Stomach (tissue), 9 donors: Measurements from ENCODE around the gene ITGB7. TPM values are rescaled to one million over a fixed set of nuclear protein-coding genes. Genes with fewer than 3 reads are reported as not detected.

Source experiments
- DNase-seq, 2 donors: peaks; one replicate each; pipeline versions ENCODE4 v3.0.0 to v3.0.0-alpha.2; 2013 to 2019
- H3K27ac ChIP-seq, 5 donors: fragments of 200-600 bp in 4 of 5; sonication (generic) in 4 of 5; one replicate each; pipeline ENCODE4 v1.5.1; 2013 to 2019; ENCODE audit warnings: mild to moderate bottlenecking in 1 of 5, moderate library complexity in 1 of 5
- H3K27me3 ChIP-seq, 3 donors: fragments of 200-600 bp; sonication (generic); one replicate each; pipeline ENCODE4 v1.5.1; 2017 to 2019; ENCODE audit warnings: mixed run types in 1 of 3
- H3K36me3 ChIP-seq, 4 donors: fragments of 200-600 bp; sonication (generic); 1 replicate in 3 of 4; 2 replicates in 1 of 4; pipeline ENCODE4 v1.5.1; 2016 to 2019
- H3K4me1 ChIP-seq, 4 donors: fragments of 200-600 bp; sonication (generic); one replicate each; pipeline ENCODE4 v1.5.1; 2016 to 2019
- H3K4me3 ChIP-seq, 4 donors: fragments of 200-600 bp; sonication (generic) in 3 of 4; one replicate each; pipeline ENCODE4 v1.5.1; 2016 to 2019; ENCODE audit warnings: mild to moderate bottlenecking in 1 of 4
- H3K9me3 ChIP-seq, 4 donors: fragments of 200-600 bp; sonication (generic); one replicate each; pipeline ENCODE4 v1.5.1; 2016 to 2019
- EP300 ChIP-seq: sonication (generic); formaldehyde crosslinking; IDR thresholded peaks from one replicate; pipeline ENCODE4 v1.6.1; 2017; ENCODE audit warnings: antibody characterized with exemption
- POLR2A ChIP-seq, 4 donors: fragments of 450-650 bp; IDR thresholded peaks; one replicate each; pipeline ENCODE4 v1.6.1; 2016; ENCODE audit warnings: antibody characterized with exemption in 4 of 4, control low read depth in 2 of 4, mild to moderate bottlenecking in 1 of 4, moderate library complexity in 1 of 4
- POLR2AphosphoS5 ChIP-seq, 3 donors: sonication (generic); formaldehyde crosslinking; IDR thresholded peaks; one replicate each; pipeline ENCODE4 v1.6.1; 2016; ENCODE audit warnings: antibody characterized with exemption in 3 of 3
- WGBS, 5 donors: extraction: QIAGEN DNeasy Blood & Tissue Kit in 3 of 5; methylation state at CpG; one replicate each; pipeline versions ENCODE4 v1.1.5 to v1.1.7; 2013 to 2018; 5-methylcytosine and 5-hydroxymethylcytosine counted together
- intact Hi-C: fragments of 100-400 bp; cut with DNase I; formaldehyde crosslinking; loops from one replicate; pipeline ENCODE4 v1.15.1; 2023; ENCODE audit warnings: low total_unique reads
- polyA plus RNA-seq, 3 donors: library from polyadenylated mRNA; stranded (reverse); fragments of 200-250 nt; gene quantifications; one replicate each; pipeline ENCODE4 v1.2.3, GENCODE V29; 2013
- total RNA-seq, 5 donors: library from RNA; depleted of rRNA; stranded (reverse); fragments of >200 nt; gene quantifications; one replicate each; pipeline versions ENCODE4 v1.1.0 to v1.2.3, GENCODE V29; 2014 to 2016
- TF ChIP-seq, protein P1 (sequence below), 7 experiments: fragments of 450-650 bp in 4 of 7; fragments of 200-600 bp in 3 of 7; sonication (generic) in 3 of 7; IDR thresholded peaks; one replicate each; pipeline ENCODE4 v1.5.1; 2016 to 2019; ENCODE audit warnings: antibody characterized with exemption in 7 of 7, control low read depth in 2 of 7, mild to moderate bottlenecking in 1 of 7
- donor health status: healthy with polysubstance abuse.
- donor health status: Bipolar disorder and iron deficiency.
- donor health status: healthy.

ITGB7 gene
- total and polyA plus RNA-seq, 8 donors = 0.56 to 29.5 (median 4.2) TPM; not detected in 2

DNA sequence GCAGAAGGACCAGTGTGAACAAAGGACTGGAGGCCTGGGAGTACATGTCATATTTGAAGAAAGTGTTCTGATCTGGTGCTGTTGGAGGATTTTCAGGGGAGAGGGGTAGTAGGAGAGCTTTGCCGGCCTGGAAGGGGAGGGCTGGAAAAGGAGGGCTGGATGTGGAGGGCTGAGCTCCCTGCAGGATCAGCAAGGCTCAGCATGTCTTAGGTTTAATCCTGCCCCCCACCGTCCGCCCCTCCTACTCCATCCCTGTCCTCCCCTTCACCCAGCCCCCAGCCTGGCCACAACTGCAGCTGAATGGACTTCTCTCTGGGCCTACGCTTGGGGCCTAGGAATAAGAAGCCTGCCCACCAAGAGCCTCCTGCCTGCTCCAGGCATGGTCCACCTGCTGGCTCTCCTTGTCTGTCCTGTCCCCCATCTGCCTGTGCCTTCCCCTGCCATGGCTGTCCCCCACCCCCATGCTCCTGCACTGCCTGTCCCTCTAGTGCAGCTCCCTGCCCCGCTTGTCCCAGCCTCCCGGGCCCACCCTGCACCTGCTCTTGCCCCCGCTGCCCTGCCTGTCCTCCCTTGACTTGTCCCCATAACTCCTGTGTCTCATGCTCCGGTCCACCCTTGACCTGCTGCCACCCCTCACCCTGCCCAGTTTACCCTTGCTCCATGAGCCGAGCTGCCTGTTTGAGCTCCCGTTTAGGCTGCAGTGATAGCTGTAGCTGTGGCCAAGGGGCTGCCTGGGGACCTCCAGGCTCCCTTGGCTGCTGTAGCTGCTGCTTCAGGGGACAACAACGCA is 34.8 kb upstream of the ITGB7 start:
- H3K9me3 ChIP-seq = no peaks in the 10 kb centered on the region
- H3K27me3 ChIP-seq = peaks cover 0 to 25% (median 0%) of the 10 kb centered on the region in 3 donors
- H3K4me3 ChIP-seq = no peak overlapping the region
- 71 to 78% (median 77%) methylated on average over 11 of the region's 11 CpGs for WGBS, 5 donors
- intact Hi-C loops = no loop called here
- no peaks in the 10 kb centered on the region for H3K36me3 ChIP-seq
- H3K27ac ChIP-seq = no peak overlapping the region
- peak in 1 of 2 donors; percentile 20 for DNase-seq
- H3K4me1 ChIP-seq = no peaks in the 10 kb centered on the region
- TF ChIP-seq, protein P1, sequence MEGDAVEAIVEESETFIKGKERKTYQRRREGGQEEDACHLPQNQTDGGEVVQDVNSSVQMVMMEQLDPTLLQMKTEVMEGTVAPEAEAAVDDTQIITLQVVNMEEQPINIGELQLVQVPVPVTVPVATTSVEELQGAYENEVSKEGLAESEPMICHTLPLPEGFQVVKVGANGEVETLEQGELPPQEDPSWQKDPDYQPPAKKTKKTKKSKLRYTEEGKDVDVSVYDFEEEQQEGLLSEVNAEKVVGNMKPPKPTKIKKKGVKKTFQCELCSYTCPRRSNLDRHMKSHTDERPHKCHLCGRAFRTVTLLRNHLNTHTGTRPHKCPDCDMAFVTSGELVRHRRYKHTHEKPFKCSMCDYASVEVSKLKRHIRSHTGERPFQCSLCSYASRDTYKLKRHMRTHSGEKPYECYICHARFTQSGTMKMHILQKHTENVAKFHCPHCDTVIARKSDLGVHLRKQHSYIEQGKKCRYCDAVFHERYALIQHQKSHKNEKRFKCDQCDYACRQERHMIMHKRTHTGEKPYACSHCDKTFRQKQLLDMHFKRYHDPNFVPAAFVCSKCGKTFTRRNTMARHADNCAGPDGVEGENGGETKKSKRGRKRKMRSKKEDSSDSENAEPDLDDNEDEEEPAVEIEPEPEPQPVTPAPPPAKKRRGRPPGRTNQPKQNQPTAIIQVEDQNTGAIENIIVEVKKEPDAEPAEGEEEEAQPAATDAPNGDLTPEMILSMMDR (IDR thresholded peaks at IDR 0.05) = no peak
- no peak for TF ChIP-seq POLR2A (IDR thresholded peaks at IDR 0.05)
- no peak for TF ChIP-seq POLR2AphosphoS5 (IDR thresholded peaks at IDR 0.05)

DNA sequence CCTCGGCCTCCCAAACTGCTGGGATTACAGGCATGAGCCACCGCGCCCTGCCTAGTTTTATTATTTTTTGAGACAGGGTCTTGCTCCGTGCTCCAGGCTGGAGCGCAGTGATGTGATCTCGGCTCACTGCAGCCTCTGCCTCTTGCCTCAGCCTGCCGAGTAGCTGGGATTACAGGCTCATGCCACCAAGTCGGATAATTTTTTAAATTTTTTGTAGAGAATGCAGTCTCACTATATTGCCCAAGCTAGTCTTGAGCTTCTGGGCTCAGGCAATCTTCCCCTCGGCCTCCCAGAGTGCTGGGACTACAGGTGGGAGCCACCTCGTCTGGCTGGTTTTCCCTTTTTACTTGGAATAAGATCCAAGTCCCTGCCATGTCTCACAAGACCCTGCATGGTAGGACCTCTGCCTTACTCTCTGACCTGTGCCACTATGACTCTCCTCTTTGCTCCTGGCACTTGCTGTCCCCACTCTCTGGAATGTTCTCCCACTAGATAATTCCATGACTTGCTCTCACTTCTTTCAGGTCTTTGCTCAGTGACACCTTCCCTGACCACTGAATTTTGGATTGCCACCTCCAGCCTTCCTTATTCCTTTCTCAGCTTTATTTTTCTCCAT is 32.7 kb upstream of the ITGB7 start:
- no peak for TF ChIP-seq POLR2AphosphoS5 (IDR thresholded peaks at IDR 0.05)
- TF ChIP-seq, protein P1 (IDR thresholded peaks at IDR 0.05) = no peak
- no peak for TF ChIP-seq POLR2A (IDR thresholded peaks at IDR 0.05)
- Histone ChIP-seq H3K9me3 (no peaks in the 10 kb centered on the region), H3K36me3 (no peaks in the 10 kb centered on the region), H3K27me3 (peaks cover 0 to 25% (median 0%) of the 10 kb centered on the region in 3 donors), H3K27ac (no peak overlapping the region), H3K4me1 (no peaks in the 10 kb centered on the region), H3K4me3 (no peak overlapping the region)
- DNase-seq = no peak
- intact Hi-C loops = no loop called here
- 85 to 95% (median 93%) methylated on average over 10 of the region's 10 CpGs for WGBS, 5 donors

DNA sequence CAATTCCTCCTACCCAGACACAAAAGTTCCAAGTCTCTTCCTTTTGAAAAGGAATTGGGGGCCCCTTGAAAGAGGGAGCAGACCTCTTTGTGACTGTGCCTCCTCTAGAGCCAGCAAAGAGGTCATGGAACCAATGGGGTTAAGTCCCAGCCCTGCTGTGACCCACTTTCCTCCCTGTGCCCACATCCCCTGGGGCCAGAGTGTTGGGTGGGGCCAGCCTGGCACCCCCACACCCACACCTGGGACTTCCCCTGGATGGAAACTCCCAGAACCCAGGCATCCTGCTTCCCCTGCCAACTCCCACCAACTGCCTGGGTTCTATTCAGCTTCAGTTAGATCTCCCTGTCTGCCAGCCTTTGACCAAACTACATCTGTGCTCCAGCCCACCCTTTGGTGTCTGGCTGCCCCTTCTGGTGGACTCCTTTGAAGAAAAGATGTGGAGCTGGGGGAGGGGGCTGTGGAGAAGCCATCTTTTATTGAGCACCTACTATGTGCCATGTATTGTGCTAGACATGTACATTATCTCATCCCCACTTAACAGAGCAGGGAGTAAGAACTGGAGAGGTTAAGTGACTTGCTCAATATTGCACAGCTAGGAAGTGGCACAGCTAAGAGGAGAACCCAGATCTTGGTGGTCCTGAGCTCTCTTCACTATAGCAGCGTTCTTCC is 29.5 kb upstream of the ITGB7 start:
- intact Hi-C loops = no loop called here
- Histone ChIP-seq H3K4me1 (peaks cover 19 to 30% (median 27%) of the 10 kb centered on the region in 4 donors), H3K4me3 (no peak overlapping the region), H3K36me3 (no peaks in the 10 kb centered on the region), H3K27ac (no peak overlapping the region), H3K9me3 (no peaks in the 10 kb centered on the region), H3K27me3 (peaks cover 0 to 9% (median 0%) of the 10 kb centered on the region in 3 donors)
- 84 to 96% (median 92%) methylated on average over 1 of the region's 1 CpG for WGBS, 5 donors
- TF ChIP-seq, protein P1 (IDR thresholded peaks at IDR 0.05) = no peak
- no peak for TF ChIP-seq EP300
- no peak for TF ChIP-seq POLR2A (IDR thresholded peaks at IDR 0.05)
- TF ChIP-seq POLR2AphosphoS5 (IDR thresholded peaks at IDR 0.05) = no peak
- peak in 1 of 2 donors; percentile 25 for DNase-seq

DNA sequence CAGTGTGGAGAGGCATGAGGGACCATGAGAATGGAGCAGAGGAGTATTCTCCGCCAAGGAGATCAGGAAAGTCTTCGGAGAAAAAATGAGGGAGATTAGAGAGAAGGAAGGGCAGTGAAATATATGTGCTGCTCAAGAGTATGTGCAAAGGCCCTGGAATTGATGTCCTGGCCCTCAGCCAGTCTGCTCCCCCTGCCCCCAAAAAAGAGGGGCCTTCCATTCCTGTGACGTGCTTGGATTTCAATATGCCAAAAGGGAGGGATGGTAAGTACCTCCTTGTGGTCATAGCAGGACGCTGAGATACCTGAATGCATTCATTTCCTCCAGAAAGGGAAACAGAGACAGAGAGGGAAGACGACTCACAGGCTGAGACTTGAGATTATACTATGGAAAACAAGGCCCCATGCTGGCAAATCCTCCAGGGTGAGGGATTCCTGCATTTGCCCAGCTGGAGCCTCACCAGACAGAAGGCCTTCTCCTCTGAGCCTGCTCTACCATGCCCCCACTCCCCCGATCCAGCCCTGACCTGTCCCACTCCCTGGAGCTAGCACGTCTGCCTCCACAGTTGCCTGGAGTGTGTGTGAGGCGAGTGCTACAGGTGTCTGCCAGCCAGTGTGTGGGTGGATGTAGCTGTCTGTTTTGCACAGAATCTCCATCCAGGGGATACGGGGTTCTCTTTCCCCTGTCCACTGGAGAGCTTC is 28.8 kb upstream of the ITGB7 start:
- intact Hi-C loops = no loop called here
- Histone ChIP-seq H3K4me1 (peaks cover 23 to 36% (median 34%) of the 10 kb centered on the region in 4 donors), H3K27ac (no peak overlapping the region), H3K36me3 (no peaks in the 10 kb centered on the region), H3K4me3 (no peak overlapping the region), H3K27me3 (peaks cover 0 to 12% (median 0%) of the 10 kb centered on the region in 3 donors), H3K9me3 (no peaks in the 10 kb centered on the region)
- TF ChIP-seq POLR2A (IDR thresholded peaks at IDR 0.05) = no peak
- TF ChIP-seq, protein P1 (IDR thresholded peaks at IDR 0.05) = no peak
- TF ChIP-seq EP300 = no peak
- TF ChIP-seq POLR2AphosphoS5 (IDR thresholded peaks at IDR 0.05) = no peak
- 73 to 83% (median 77%) methylated on average over 8 to 9 of the region's 9 CpGs for WGBS, 5 donors
- no peak for DNase-seq
